ENCODE data around the gene EARS2.

GRCh38 chr16:23571895-23572294 lies 14.7 kb upstream of the EARS2 start:
- TF ChIP-seq, protein P1, sequence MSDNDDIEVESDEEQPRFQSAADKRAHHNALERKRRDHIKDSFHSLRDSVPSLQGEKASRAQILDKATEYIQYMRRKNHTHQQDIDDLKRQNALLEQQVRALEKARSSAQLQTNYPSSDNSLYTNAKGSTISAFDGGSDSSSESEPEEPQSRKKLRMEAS (IDR thresholded peaks at IDR 0.05; ENCODE audit: low read depth, low read length): no peak
- no peak for TF ChIP-seq CTCF (IDR thresholded peaks at IDR 0.05; ENCODE audit: low read depth, low read length)
- TF ChIP-seq MYC (IDR thresholded peaks at IDR 0.05; ENCODE audit: low read depth, low read length): no peak
